NCI-H345 treated with DMSO at 0.1 percent for 48 hours (cell line): ENCODE results near the gene SH3TC2.

ENCODE experiments used
- DNase-seq: peaks from one replicate; lab custom pipeline; 2025; ENCODE audit not compliant: unreplicated experiment; lab: John Stamatoyannopoulos, UW

The SH3TC2 gene

DNA sequence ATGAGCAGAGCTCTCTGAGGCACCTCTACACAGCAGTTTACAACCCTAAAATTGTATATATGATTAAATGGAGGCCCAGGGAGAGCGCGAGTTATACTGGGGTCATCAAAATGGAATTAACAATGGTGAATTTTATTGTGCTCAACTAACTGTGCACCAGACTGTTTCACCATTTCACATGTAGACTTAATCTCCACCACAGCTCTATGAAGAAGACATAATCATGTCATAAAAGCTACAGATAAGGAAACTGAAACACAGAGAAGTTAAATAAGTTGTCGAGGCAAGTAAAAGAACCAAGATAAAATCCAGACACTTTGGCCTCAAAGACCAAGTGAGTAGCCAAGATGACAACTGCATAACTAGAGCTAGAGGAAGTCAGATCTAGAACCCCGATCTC is 1.5 kb downstream of the SH3TC2 start:
- DNase-seq, result no peak

DNA sequence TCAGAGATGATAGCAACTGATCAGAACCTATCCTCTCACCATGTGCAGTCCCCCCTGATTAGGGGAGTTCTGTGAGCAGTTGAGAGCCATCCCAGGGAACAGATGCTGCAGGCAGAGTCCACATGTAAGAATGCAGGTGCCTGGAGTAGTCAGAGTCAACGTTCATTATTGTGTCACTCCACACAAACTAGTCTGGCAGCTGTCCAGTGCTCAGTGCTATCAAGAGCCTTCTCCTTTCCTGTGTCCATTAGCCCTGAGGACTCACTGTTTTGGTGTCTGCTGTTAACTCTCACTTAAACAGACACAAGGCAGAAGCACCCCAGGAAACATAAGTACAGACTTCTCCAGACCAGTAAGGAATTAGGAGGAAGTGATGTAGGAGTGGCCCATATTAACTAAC is 2.5 kb downstream of the SH3TC2 start:
- DNase-seq, result no peak

DNA sequence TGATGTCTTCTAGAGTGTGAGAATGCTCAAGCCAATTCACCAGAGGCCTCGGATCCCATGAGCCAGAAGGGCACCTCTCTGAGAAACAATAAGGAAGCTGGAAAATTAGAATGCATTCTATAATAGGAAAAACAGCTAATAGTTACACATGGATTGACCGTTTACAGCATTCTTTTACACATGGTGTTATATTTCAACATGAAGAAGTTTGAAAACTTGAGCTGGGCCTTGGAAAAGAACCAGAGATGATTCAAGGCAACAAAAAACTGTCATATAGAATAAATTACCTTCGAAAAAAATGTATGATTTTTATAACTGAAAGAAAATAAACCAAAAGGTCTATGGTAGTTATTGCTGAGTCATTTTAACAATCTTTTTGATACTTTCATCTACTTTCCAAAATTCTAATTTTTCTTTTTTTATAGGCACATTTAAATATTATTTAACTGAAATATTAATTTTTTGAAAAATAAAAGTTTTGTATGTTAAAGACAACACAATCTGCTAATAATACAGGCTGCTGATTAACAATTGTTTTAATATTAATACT is 6.2 kb downstream of the SH3TC2 start:
- no peak for DNase-seq

DNA sequence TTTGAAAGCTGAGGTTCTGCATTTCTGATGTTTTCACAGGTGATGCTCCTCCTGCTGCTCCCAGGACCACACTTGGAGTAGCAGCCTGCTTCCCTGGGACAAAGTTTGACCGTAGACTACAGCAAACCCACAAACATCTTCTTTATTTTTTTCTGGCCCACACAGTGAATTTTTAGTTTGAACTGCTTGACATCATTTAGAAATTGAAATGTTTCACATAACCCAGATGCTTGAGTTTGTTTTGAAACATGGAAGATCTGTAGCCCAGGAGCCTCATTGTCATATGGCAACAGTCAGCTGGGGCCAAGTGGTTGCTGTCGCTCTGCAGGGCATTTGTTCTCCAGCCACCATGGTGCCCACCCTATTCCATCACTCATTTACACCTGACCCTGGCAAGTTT is 8.4 kb downstream of the SH3TC2 start:
- DNase-seq, result no peak

DNA sequence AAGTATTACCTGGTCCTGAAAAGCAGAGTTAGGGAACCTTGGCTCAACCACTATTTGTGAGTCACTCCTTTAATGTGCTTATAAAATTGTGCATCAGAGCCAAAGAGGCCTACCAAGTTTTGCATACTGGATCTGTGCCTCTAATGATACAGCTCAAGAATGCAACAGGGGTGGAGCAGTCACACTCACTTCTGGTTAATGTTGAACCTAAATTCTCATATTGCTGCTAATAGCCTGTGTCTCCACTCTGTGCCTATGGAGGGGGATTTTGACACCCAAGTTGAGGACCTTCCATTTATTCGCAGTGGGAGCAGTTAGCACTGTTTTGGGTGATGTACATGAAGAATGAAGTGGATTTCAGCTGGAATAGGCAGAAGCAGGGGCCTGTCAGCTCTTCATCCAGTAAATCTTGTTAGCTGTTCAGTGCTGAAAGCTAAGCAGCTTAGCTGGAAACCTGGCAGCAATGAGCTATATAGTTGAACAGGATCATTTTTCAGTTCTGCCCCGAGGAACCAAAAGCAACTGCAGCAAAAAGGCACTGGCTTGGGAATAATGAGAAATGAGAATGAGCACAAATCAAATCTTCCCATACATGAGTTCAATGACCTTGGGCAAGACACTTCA is 9.7 kb downstream of the SH3TC2 start:
- no peak for DNase-seq

DNA sequence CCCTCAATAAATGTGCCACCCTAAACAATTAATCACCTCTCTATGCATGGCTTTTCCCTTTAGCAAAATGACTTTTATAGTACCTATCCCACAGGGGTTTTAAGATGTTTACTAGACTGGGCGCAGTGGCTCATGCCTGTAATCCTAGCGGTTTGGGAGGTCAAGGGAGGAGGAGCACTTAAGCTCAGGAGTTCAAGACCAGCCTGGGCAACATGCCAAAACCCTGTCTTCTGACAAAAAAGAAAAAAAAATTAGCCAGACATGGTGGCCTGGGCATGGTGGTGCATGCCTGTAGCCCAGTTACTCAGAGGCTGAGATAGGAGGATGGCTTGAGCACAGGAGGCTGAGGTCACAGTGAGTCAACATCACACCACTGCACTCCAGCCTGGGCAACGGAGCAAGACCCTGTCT is 13.5 kb downstream of the SH3TC2 start:
- no peak for DNase-seq

DNA sequence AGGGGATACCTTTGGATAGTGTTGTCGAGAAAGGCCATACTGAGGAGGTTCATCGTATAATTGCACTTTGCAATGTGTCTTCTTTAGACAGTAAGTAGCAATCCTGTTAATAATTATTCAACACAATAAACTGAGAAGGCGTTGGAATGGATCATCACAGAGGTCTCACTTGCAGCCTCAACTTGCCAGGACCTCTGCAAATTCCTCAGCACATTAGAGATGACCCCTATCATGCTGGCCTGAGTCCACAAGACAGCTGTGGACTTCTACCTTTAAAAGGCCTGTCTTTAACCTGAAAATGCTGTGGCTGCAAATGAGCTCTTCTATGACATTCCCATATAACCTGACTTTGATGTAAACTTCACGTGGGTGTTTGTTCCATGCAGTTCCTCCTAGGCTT is 14.1 kb downstream of the SH3TC2 start:
- DNase-seq, result no peak

DNA sequence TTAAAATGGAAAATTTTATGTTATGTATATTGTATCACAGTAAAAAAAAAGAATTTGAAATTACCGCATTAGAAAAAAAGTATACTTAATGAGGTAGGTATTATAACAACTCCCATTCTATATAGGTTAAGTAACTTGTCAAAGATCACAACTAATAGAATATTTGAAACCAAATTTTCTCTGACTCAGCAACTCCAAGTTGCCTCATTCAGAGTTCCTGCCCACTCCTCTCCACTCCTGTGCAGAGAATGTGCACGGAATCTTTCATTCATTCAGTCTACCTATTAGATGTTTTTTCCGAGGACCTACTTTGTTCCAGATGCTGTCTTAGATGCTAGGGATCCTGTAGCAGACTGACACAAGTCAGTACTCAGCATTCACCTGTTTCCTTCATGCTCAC is 15.4 kb downstream of the SH3TC2 start:
- no peak for DNase-seq

DNA sequence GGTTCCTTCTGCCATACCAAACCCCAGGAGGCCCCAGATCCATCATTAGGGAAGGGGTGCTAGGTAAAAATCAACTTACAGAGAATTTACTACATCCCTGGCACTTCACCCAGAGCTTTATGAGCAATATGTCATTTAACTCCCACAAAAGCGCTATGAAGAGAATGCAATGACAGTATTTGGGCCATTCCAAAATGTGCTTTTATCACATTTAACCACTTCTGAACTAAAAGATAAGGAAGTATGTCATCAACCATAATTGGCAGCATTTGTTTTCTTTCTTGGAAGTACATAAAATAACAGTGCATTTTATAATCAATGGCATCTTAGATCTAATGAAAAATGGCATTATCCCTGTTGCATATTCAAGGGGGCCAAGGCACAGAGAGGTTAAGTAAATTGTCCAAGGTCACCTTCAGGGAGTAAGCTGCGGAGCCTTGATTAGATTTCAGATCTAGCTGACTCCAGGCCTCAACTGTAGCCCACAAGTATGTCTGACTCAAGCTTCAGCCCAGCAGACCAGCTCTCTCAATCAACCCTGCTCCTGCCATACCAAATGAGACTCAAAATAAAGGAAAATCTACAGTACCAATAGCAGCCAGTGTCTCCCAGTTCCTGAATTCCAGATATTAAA is 16.5 kb downstream of the SH3TC2 start:
- no peak for DNase-seq

DNA sequence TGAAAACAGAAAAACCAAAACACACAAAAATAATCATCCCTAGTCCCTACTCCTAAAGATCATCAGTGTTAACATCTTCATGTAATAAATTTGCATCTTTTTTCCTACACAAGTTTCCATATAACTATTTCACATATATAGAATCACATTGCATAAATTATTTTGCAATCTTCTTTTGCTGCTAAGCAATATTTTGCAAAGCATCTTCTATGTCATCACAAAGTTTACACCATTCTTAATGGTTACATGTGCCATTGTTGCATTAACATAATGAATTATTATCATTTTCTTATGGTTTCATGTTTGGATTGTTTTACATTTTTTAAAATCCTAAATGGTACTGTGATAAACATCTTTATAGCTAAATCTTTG is 17.8 kb downstream of the SH3TC2 start:
- no peak for DNase-seq

DNA sequence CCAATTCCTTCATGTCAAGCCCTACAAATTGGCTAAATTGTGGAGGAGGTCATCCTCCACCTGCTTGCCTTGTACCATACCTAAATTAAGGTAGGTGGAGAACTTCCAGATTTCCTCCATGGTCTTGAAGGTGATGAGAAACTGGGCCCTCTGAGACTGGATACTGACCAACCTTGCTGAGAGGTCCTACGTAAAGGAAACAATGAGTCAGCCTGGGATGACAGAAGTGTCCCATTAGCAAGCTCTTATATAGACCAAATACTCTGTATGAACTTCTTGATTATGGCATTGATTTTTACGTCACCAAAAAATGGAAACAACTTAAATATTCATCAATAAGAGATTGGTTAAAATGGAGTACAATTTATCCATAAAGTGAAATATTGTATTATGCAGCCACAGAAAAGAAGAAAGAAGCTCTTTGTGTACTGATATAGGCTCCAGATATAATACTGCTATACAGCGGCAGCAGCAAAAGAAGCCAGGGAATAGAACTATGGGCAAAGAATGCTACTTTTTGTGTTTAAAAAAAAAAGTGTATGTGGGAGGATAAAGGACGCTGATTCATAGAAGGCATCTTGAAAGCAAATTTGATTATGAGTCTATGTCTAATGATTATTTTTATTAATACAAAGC is 18.3 kb downstream of the SH3TC2 start:
- DNase-seq, result no peak

DNA sequence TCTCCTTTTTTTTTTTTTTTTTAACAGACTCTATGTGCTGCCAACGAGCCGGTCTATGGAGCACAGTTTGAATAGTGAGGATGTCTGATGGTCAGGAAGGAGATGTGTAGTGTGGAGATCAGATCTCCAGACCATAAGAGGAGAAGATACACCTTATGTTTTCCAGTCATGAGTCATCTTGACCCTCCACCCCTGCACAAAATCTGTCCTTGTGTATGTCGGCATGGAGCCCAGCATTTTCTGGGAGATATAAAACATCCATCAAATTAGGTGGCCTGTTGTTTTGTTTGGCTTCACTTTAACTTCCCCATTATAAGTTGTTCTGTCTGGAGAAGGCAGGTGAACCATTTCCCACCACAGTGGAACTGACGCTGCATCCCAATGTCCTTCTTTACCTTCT is 19.2 kb downstream of the SH3TC2 start:
- no peak for DNase-seq

DNA sequence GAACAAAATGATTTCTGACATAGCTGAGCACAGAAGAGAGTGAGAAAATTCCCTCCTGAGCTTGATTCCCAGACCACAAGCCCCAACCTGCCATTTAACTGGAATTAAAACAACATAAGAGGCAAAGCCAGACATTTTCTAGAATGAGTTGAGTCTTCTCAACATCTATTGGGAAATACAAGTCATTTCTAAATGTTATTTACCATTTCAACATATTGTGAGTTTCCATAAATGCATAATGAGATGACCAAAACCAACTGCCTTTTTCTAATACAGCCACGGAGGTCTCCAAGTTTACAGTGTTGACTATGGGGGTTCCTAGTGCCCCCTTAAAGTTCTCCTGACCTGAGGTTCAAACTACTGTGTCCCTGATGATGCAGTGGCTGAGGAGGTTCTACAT is 20.0 kb downstream of the SH3TC2 start:
- DNase-seq, result no peak

DNA sequence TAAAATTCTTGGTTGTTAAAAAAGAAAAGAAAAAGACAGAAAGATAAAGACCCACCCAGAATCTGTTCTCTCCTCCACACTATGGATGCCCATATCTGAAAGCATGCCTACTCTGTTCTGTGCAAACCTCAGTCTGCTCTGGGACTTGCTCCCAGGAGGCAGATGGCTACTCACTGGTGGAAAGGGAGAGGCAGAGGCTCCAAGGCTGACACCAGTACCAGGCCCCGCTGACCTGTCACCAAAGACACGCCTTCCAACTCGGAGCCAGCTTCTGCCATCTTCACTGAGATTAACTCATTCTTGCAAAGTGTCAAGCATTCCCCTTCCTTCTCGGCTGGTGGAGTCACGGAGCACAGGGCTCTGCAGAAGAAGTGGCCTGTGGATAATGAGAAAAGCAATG is 21.6 kb downstream of the SH3TC2 start:
- DNase-seq, result no peak

DNA sequence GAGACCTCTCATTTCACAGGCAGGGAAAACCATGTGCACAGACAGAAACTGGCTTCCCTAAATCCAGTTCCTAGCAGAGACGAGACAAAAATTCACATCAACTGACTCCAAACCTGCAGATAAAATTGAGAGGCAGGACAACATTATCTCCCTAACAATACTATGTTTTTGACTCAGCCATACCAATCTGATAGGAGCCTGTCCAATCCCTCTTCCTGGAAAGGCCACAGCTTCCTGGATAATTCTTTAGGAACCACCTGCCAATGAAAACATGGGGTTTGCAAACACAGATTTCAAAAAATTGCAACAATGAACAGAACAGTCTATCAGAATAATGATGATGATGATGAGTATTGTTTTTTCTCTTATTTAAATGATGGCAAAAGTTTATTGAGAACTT is 22.4 kb downstream of the SH3TC2 start:
- DNase-seq, result no peak

DNA sequence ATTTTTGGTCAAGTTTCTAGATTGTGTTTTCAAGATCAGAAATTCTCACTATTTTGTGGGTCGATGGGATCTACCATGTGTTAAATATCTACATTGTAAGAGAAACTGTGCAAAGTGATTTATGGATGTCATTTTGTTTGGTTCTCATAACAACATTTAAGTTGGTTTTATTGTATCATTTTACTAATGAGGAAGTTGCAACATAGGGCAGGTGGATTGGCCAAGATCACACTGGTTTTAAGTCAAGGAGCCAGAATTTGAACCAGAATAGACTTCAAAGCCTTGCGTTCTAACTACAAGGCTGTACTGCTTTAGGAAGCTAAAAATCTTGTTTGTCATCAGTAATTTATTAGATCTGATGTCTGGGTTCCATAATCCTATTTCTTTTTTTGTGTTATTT is 23.4 kb downstream of the SH3TC2 start:
- DNase-seq, result no peak

DNA sequence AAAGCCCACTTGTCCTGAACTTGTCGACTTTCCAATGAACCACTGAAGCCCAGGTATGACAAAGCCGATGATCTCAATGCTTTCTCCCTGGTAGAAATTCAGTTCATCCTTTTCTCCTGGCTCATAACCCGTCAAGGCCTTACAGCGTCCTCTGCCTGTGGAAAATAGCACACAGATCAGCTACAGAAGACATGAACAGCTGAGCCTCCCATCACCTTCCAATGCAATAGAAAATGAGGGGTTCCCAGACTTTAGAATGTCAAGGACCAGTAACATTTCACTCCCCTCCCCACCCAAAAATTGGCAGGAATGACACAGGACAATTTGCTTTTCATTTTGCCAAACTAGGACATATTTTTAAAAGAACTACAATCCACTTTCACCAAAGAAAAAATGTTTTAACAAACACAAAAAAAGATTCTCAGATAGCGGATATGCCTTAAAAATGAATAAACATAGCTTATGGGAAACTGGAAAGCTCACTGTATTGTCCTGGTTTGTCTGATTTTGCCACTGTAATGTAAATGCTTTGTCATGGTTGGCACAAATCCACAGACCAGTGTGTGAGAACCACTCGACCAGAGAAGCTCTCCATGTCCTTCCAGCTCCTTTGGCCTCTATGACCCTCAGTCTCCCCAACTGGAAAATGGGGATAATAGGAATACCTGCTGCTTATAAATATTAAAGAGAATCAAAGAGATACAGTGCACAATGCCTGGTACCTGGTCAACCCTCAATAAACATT is 24.4 kb downstream of the SH3TC2 start:
- no peak for DNase-seq

DNA sequence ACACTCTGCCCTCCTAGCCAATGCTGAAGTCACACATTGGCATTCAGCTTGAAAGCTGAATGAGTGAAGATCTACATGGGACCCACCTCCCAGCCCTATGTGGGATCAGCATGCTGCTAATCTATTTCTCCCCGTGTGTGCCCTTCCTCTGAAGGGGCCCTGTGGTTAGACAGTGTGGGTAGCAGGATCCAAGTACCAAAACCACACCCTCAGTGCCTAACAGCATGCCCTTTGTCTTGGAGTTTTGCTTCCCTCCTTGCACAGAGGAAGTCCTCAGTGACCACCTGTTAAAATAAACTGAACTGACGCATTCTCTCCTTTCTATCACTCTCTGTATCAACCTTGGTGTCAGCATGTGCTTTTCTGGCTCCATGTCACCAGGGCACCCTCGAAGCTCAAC is 25.0 kb downstream of the SH3TC2 start:
- no peak for DNase-seq

DNA sequence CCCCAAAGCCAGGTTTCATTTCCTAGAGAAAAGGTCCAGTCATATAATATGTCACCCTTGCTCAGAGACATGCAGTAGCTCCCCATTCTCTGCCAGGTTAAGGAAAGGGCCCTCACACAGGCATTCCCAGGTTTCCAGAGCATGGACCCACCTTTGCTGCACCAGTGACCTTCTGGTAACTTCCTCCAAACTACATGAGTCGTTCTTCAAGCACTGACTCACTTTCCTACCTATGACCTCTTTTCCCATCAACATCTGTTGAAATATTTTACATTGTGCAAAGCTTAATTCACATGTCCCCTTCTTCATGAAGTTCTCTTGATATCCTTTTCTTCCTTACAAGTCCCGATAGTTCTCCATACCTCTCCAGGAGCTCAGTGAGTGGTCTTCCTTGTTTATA is 25.9 kb downstream of the SH3TC2 start:
- DNase-seq, result no peak

DNA sequence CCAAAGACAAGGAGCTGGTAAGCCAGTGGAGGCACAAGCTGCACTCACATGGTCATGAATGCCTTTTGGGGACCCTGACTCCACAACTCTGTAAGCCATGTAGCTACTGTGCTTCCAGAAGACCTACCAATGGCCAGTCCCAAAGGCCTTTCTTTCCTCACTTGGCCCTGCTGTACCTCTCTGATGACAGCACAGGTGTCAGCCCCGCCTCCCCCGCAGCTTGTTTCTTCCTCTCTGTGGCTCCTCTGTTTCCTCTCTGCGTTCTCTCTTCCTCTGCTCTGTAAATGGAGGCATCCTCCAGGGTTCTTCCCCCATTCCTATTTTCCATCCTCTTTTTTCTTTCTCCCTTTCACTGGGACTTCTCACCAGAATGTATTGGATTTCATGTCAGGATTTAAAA is 26.7 kb downstream of the SH3TC2 start:
- no peak for DNase-seq

DNA sequence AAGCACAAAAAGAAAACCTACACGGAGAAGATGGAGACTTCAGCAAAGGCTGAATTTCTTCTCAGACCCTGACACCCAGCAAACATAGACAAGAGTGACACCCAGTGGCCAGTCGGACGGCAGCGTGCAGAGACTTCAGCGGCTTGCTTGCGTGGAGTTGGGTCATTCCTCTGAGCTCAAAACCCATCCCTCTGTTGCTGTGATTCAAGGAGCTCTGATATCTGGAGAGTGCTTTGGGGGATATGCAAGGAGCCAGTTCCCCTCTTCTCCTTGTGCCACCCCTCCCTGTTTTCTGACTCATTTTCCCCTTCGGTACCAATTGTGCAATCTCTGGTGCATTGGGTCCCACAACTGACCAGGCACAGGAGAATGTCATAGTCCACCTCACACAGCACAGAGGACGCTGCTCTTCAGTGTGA is 27.5 kb downstream of the SH3TC2 start:
- peak; percentile 44 for DNase-seq

DNA sequence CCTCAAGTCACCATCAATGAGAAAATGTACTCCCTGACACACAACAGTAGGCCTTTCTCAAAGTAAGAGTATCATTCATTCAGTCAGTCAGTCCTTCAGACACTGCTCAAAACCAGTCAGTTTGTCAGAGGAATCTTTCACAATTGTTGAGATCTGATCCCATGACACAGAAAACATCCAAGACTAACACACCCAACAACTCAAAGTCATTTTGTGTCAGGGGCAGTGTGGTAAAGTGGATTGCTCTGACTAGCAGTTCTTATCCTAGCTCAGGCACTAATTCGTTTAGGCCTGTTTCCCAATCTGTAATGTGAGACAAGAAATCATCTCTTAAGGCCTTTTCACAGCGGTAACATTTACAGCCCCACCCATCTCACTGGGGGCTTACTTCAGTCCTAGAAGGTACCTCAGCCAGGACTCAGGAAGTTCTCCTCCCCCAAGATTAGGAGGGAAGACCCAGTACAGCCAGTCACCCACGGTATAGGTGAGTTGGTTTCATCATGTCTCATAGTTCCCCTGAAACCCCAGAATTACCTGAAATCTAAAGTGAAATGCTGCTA is 31.9 kb downstream of the SH3TC2 start:
- no peak for DNase-seq
